A673 (cell line): Measurements from ENCODE around the gene NACC2.

Experiments
- CTCF ChIP-seq: fragments of 300-800, 200-600 bp; sonication (generic); conservative IDR thresholded peaks from 2 replicates; pipeline ENCODE4 v1.5.1; 2017; ENCODE audit warnings: low read depth, mild to moderate bottlenecking, antibody characterized with exemption, low read length, moderate library complexity, mixed read lengths
- EZH2 ChIP-seq: fragments of 200-600 bp; sonication (generic); IDR thresholded peaks from 2 replicates; pipeline ENCODE4 v1.6.1; 2017; ENCODE audit warnings: borderline replicate concordance, low read depth, mild to moderate bottlenecking, mixed read lengths, antibody characterized with exemption, low read length; ENCODE audit not compliant: poor library complexity, severe bottlenecking

GRCh38 chr9:136007934-136008692 lies 87.0 kb downstream of the NACC2 start:
- no peak for TF ChIP-seq CTCF
- no peak for TF ChIP-seq EZH2
